ENCODE data around the gene ERAL1. TPM values are rescaled to one million over a fixed set of nuclear protein-coding genes. Genes with fewer than 3 reads are reported as not detected.
"Not testable (repeated sequence)": the region's sequence is repeated elsewhere in the genome, so short reads cannot be mapped to it uniquely, and the experiment has no call there.

The ERAL1 gene
- total RNA-seq, 1 donor from 2014 or later = 51.1 TPM

- no peak for TF ChIP-seq CTCF (conservative IDR thresholded peaks at IDR 0.05)
- Mint-ChIP-seq H3K9me3 (no peaks in the 10 kb centered on the region), H3K27ac (no peak overlapping the region), H3K4me3 (no peak overlapping the region), H3K27me3 (no peaks in the 10 kb centered on the region), H3K4me1 (ENCODE audit: unreplicated experiment) (no peaks in the 10 kb centered on the region), H3K36me3 (peaks cover 14% of the 10 kb centered on the region)
- peak; percentile 34 for DNase-seq (ENCODE audit: extremely low spot score, unreplicated experiment)
These were observed 26.3 kb upstream of the ERAL1 start for GRCh38 chr17:28828294-28829040.

GRCh38 chr17:28834420-28834819, 20.4 kb upstream of the ERAL1 start:
- TF ChIP-seq CTCF (conservative IDR thresholded peaks at IDR 0.05) = no peak
- H3K4me3 Mint-ChIP-seq = no peak overlapping the region
- H3K9me3 Mint-ChIP-seq = no peaks in the 10 kb centered on the region
- no peak overlapping the region for H3K27ac Mint-ChIP-seq
- peaks cover 19% of the 10 kb centered on the region for H3K36me3 Mint-ChIP-seq
- DNase-seq (ENCODE audit: extremely low spot score, unreplicated experiment) = no peak
- H3K4me1 Mint-ChIP-seq (ENCODE audit: unreplicated experiment) = peaks cover 4% of the 10 kb centered on the region
- H3K27me3 Mint-ChIP-seq = no peaks in the 10 kb centered on the region

- H3K27me3 Mint-ChIP-seq; DNase-seq (ENCODE audit: extremely low spot score, unreplicated experiment); H3K27ac Mint-ChIP-seq; H3K9me3 Mint-ChIP-seq; H3K4me3 Mint-ChIP-seq: not testable (repeated sequence)
- Mint-ChIP-seq H3K36me3 (peaks cover 14% of the 10 kb centered on the region), H3K4me1 (ENCODE audit: unreplicated experiment) (peaks cover 11% of the 10 kb centered on the region)
These were observed 18.3 kb upstream of the ERAL1 start for GRCh38 chr17:28836541-28836940.

- TF ChIP-seq CTCF (conservative IDR thresholded peaks at IDR 0.05) = no peak
- Mint-ChIP-seq H3K4me1 (ENCODE audit: unreplicated experiment) (peaks cover 19% of the 10 kb centered on the region), H3K27ac (no peak overlapping the region), H3K4me3 (no peak overlapping the region), H3K9me3 (no peaks in the 10 kb centered on the region), H3K36me3 (peaks cover 3% of the 10 kb centered on the region), H3K27me3 (no peaks in the 10 kb centered on the region)
- DNase-seq (ENCODE audit: extremely low spot score, unreplicated experiment) = no peak
These were observed 15.6 kb upstream of the ERAL1 start for GRCh38 chr17:28839221-28839620.

GRCh38 chr17:28841901-28842281, 12.9 kb upstream of the ERAL1 start:
- no peak for TF ChIP-seq CTCF (conservative IDR thresholded peaks at IDR 0.05)
- H3K4me1 Mint-ChIP-seq (ENCODE audit: unreplicated experiment) = peaks cover 16% of the 10 kb centered on the region
- H3K9me3 Mint-ChIP-seq = no peaks in the 10 kb centered on the region
- DNase-seq (ENCODE audit: extremely low spot score, unreplicated experiment) = no peak
- H3K4me3 Mint-ChIP-seq = peak overlapping the region; percentile 99
- H3K36me3 Mint-ChIP-seq = no peaks in the 10 kb centered on the region
- H3K27me3 Mint-ChIP-seq = no peaks in the 10 kb centered on the region
- H3K27ac Mint-ChIP-seq = peak overlapping the region; percentile 88

GRCh38 chr17:28842282-28843012, 12.4 kb upstream of the ERAL1 start, which contains the start of gene FAM222B:
FAM222B (minus strand) TSS chr17:28842790; CDS start chr17:28766667, 76,123 bp downstream.
- no peaks in the 10 kb centered on the region for H3K36me3 Mint-ChIP-seq
- no peak for TF ChIP-seq CTCF (conservative IDR thresholded peaks at IDR 0.05)
- H3K4me3 Mint-ChIP-seq = peak within 1 kb of the TSS; percentile 99
- peak; percentile 94 for DNase-seq (ENCODE audit: extremely low spot score, unreplicated experiment)
- peak within 1 kb of the TSS; percentile 88 for H3K27ac Mint-ChIP-seq
- no peaks in the 10 kb centered on the region for H3K9me3 Mint-ChIP-seq
- H3K4me1 Mint-ChIP-seq (ENCODE audit: unreplicated experiment) = peaks cover 16% of the 10 kb centered on the region
- no peaks in the 10 kb centered on the region for H3K27me3 Mint-ChIP-seq
